Body of pancreas (tissue), 4 donors: ENCODE results near the gene SMIM44. TPM values are rescaled to one million over a fixed set of nuclear protein-coding genes. Genes with fewer than 3 reads are reported as not detected.

Experiments
- ATAC-seq: fragments of 150-250 bp; one replicate; pipeline ENCODE4 v1.9.1; 2016
- DNase-seq, 4 donors: peaks; one replicate each; pipeline ENCODE4 v3.0.0-alpha.2; 2019
- H3K27ac ChIP-seq, 4 donors: fragments of 200-600 bp; sonication (generic); 1 replicate in 3 of 4; 2 replicates in 1 of 4; pipeline versions ENCODE4 v1.5.1 to v1.6.1; 2016 to 2019; ENCODE audit warnings: mild to moderate bottlenecking in 1 of 4, mixed read lengths in 1 of 4, moderate library complexity in 1 of 4
- H3K27me3 ChIP-seq, 2 donors: fragments of 200-600 bp; sonication (generic); one replicate each; pipeline ENCODE4 v1.6.0; 2016; ENCODE audit warnings: mild to moderate bottlenecking in 1 of 2
- H3K36me3 ChIP-seq, 2 donors: fragments of 200-600 bp; sonication (generic); replicated peaks in 1 of 2; 2 replicates each; pipeline ENCODE4 v1.5.1; 2016; ENCODE audit warnings: low read depth in 2 of 2; ENCODE audit not compliant: insufficient read depth in 1 of 2
- H3K4me1 ChIP-seq: fragments of 200-600 bp; sonication (generic); one replicate; pipeline ENCODE4 v1.6.0; 2016
- H3K4me3 ChIP-seq, 2 donors: fragments of 200-600 bp; sonication (generic); 1 replicate in 1 of 2; 2 replicates in 1 of 2; pipeline ENCODE4 v1.5.1; 2016 to 2019
- H3K9me3 ChIP-seq, 3 donors: fragments of 200-600 bp; sonication (generic); 1 replicate in 2 of 3; 2 replicates in 1 of 3; pipeline ENCODE4 v1.5.1; 2016
- POLR2A ChIP-seq, 3 donors: fragments of 450-650 bp; IDR thresholded peaks; one replicate each; pipeline ENCODE4 v1.6.1; 2016; ENCODE audit warnings: antibody characterized with exemption in 3 of 3, mild to moderate bottlenecking in 2 of 3
- WGBS, 2 donors: methylation state at CpG; one replicate each; pipeline ENCODE4 v1.1.5; 2017; 5-methylcytosine and 5-hydroxymethylcytosine counted together
- intact Hi-C: fragments of 100-400 bp; cut with DNase I; formaldehyde crosslinking; loops from one replicate; pipeline ENCODE4 v1.15.1; 2023
- total RNA-seq, 2 donors: library from RNA; depleted of rRNA; stranded (reverse); fragments of >200 nt; gene quantifications; one replicate each; pipeline ENCODE4 v1.1.0, GENCODE V29; 2016
- TF ChIP-seq, protein P1 (sequence below), 7 experiments: fragments of 450-650 bp in 4 of 7; fragments of 200-600 bp in 3 of 7; sonication (generic) in 3 of 7; IDR thresholded peaks; one replicate each; pipeline ENCODE4 v1.5.1; 2016 to 2019; ENCODE audit warnings: antibody characterized with exemption in 7 of 7

The SMIM44 gene
- total RNA-seq, 2 donors from 2014 or later: not detected

DNA sequence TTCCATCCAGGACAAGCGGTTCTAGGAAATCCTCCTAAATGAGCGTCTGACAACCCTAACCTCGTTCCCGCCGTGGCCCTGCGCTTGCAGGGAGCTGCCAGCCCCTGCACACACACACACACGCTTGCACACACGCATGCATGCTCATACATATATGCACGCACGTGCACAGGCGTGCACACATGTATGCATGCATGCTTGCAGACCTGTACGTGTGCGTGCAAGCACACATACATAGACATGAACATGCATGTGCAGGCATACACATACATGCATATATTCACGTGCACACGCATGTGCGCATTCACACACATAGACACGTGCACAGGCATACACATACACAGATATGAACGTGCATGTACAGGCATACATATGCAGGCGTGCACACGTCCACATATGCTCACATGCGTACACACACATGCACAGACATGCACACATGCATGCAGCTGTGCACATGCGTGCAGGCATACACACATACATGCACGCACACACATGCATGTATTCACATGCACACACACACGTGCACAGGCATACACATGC is 38.5 kb downstream of the SMIM44 start:
- H3K36me3 ChIP-seq: peaks cover 7 to 12% of the 10 kb centered on the region in 2 donors
- WGBS, 2 donors: 85 to 89% methylated on average over 15 to 24 of the region's 24 CpGs

DNA sequence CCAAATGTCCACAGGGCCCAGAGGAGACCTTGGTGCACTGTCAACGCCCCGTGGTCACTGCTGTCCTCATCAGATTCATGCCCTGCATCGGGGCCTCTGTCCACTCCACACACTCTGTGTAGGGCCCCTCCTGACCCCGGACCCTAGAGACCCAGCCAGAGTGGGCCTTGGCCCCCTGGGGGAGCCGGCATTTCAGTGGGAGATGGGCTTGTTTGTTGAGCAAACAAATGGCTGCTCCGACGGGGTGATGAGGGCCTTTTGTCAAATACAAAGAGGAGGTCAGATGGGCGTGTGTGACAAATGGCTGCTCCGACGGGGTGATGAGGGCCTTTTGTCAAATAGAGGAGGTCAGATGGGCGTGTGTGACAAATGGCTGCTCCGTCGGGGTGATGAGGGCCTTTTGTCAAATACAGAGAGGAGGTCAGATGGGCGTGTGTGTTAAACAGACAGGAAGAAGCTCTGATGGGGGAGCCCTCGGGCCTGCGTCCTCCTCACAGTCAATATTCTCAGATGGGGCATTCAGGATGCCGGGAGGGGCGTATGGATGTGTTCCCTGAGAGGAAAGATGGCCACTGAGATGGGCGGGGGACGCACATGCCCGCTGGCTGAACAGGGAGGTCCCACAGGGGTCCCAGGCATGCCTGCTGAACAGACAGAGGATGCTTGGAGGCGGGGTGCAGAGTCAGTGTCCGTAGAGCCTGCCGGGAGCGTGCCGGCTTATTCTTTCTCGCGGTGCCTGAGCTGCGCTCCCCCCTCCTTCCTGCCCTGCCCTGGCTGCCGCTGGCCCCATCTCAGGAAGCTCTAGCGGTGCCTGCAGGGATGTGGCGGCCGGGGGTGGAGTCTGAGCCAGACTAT is 39.2 kb downstream of the SMIM44 start:
- H3K4me1 ChIP-seq: no peaks in the 10 kb centered on the region
- no peak overlapping the region for H3K4me3 ChIP-seq

More for the DNA sequence above, 38.5 kb downstream of the SMIM44 start:
- no peaks in the 10 kb centered on the region for H3K4me1 ChIP-seq
- no peak for TF ChIP-seq POLR2A (IDR thresholded peaks at IDR 0.05)
- TF ChIP-seq, protein P1, sequence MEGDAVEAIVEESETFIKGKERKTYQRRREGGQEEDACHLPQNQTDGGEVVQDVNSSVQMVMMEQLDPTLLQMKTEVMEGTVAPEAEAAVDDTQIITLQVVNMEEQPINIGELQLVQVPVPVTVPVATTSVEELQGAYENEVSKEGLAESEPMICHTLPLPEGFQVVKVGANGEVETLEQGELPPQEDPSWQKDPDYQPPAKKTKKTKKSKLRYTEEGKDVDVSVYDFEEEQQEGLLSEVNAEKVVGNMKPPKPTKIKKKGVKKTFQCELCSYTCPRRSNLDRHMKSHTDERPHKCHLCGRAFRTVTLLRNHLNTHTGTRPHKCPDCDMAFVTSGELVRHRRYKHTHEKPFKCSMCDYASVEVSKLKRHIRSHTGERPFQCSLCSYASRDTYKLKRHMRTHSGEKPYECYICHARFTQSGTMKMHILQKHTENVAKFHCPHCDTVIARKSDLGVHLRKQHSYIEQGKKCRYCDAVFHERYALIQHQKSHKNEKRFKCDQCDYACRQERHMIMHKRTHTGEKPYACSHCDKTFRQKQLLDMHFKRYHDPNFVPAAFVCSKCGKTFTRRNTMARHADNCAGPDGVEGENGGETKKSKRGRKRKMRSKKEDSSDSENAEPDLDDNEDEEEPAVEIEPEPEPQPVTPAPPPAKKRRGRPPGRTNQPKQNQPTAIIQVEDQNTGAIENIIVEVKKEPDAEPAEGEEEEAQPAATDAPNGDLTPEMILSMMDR (IDR thresholded peaks at IDR 0.05): no peak
- ATAC-seq (no peak), DNase-seq (no peak)
- H3K4me3 ChIP-seq: no peak overlapping the region
- H3K9me3 ChIP-seq: no peaks in the 10 kb centered on the region
- intact Hi-C loops: no loop called here
- no peak overlapping the region for H3K27ac ChIP-seq
- H3K27me3 ChIP-seq: no peaks in the 10 kb centered on the region

DNA sequence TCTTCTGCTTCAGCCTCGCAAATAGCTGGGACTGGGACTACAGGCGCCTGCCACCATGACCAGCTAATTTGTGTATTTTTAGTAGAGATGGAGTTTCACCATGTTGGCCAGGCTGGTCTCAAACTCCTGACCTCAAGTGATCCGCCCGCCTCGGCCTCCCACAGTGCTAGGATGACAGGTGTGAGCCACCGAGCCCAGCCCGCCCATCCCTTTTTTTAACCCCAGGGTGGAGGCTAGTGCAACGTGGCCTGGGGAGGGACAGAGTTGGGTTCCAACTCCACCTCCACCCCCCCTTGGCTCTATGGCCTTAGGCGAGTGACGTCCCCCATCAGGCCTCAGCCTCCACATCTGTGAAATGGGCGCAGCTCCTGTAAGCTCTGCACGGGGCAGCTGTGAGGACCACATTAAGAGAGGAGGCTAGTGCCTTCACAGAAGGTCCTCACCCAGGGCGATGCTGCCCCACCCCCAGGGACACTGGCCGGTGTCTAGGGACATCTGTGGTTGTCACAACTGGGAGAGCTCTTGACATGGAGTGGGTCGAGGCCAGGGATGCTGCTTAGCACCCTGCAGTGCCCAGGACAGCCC is 40.7 kb downstream of the SMIM44 start:
- no peak for DNase-seq
- Histone ChIP-seq H3K27me3 (no peaks in the 10 kb centered on the region), H3K4me1 (no peaks in the 10 kb centered on the region), H3K36me3 (peaks cover 7 to 14% of the 10 kb centered on the region in 2 donors), H3K9me3 (no peaks in the 10 kb centered on the region), H3K4me3 (no peak overlapping the region), H3K27ac (no peak overlapping the region)
- intact Hi-C loops: no loop called here
- ATAC-seq: no peak
- WGBS, 2 donors: 93 to 94% methylated on average over 9 to 15 of the region's 15 CpGs
- TF ChIP-seq, protein P1 (IDR thresholded peaks at IDR 0.05): no peak
- no peak for TF ChIP-seq POLR2A (IDR thresholded peaks at IDR 0.05)

More for the DNA sequence above, 39.2 kb downstream of the SMIM44 start:
- 61 to 73% methylated on average over 14 to 33 of the region's 33 CpGs for WGBS, 2 donors
- DNase-seq (peak in 2 of 4 donors; percentile 48 to 50), ATAC-seq (peak; percentile 24)
- Histone ChIP-seq H3K27me3 (no peaks in the 10 kb centered on the region), H3K27ac (peak overlapping the region in 2 of 4 donors; percentile 20 to 39), H3K9me3 (no peaks in the 10 kb centered on the region), H3K36me3 (peaks cover 7 to 12% of the 10 kb centered on the region in 2 donors)
- no peak for TF ChIP-seq POLR2A (IDR thresholded peaks at IDR 0.05)
- TF ChIP-seq, protein P1 (IDR thresholded peaks at IDR 0.05): no peak
- intact Hi-C loops: no loop called here

DNA sequence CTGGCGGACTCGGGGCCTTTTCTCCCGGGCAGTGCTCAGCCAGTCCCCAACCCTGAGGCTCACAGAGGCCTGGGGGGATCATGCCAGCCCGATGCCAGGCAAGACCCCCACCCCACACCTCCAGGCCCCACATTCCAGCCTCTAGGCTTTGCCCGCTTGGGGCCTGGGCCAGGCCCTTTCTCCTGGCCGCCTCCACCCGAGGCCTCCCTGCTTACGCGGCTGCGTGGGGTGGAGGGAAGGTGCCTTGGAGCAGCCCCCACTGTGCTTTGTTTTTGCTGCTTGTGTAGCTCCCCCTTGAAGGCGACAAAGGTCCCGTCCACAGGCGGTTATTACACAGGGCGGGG is 41.3 kb downstream of the SMIM44 start:
- intact Hi-C loops: no loop called here
- peak overlapping the region in 1 of 4 donors; percentile 40 for H3K27ac ChIP-seq
- TF ChIP-seq, protein P1 (IDR thresholded peaks at IDR 0.05): no peak
- no peak for TF ChIP-seq POLR2A (IDR thresholded peaks at IDR 0.05)
- ATAC-seq (no peak), DNase-seq (no peak)
- H3K36me3 ChIP-seq: peaks cover 7 to 14% of the 10 kb centered on the region in 2 donors
- H3K4me1 ChIP-seq: no peaks in the 10 kb centered on the region
- WGBS, 2 donors: 81 to 85% methylated on average over 13 to 14 of the region's 14 CpGs
- no peak overlapping the region for H3K4me3 ChIP-seq
- no peaks in the 10 kb centered on the region for H3K27me3 ChIP-seq
- no peaks in the 10 kb centered on the region for H3K9me3 ChIP-seq
